Panc1 (cell line): ENCODE results near the gene ATP6V0A4. TPM values are rescaled to one million over a fixed set of nuclear protein-coding genes. Genes with fewer than 3 reads are reported as not detected.

ENCODE experiments used
- ATAC-seq: fragments of 200-7000 bp; cut with Tn5 transposase; 2 replicates; pipeline ENCODE4 v1.9.1; 2020; ENCODE audit warnings: mild to moderate bottlenecking, moderate library complexity
- BruUV-seq: library from RNA; stranded (reverse); fragments of 400-500 nt; replicated peaks from 2 replicates; lab custom pipeline; 2021; lab: Mats Ljungman, UMichigan
- CTCF ChIA-PET: fragments of 300-600 bp; sonication (Branson Sonifier 250); formaldehyde crosslinking; loops from one replicate; lab custom pipeline; 2022; ENCODE audit warnings: antibody characterized with exemption; lab: Charles Lee
- POLR2A ChIA-PET: fragments of 300-600 bp; sonication (Branson Sonifier 250); formaldehyde crosslinking; loops from one replicate; lab custom pipeline; 2022; ENCODE audit warnings: antibody characterized with exemption; lab: Charles Lee
- DNase-seq: peaks from one replicate; pipeline ENCODE4 v3.0.0-alpha.2; 2010; ENCODE audit warnings: low read depth, low spot score
- H3K27ac ChIP-seq: 2 replicates; pipeline ENCODE4 v1.5.1; 2011; ENCODE audit warnings: mild to moderate bottlenecking, low read length, inconsistent platforms
- H3K27me3 ChIP-seq: fragments of 200-500 bp; sonication (Bioruptor generic); 2 replicates; pipeline ENCODE4 v1.6.0; 2014; ENCODE audit warnings: low read length, inconsistent platforms; ENCODE audit not compliant: control insufficient read depth, insufficient read depth
- H3K36me3 ChIP-seq: fragments of 200-500 bp; sonication (Bioruptor generic); 2 replicates; pipeline ENCODE4 v1.5.1; 2014; ENCODE audit warnings: inconsistent platforms, mild to moderate bottlenecking, low read length, moderate library complexity; ENCODE audit not compliant: control insufficient read depth, insufficient read depth
- H3K4me1 ChIP-seq: 2 replicates; pipeline ENCODE4 v1.5.1; 2011; ENCODE audit warnings: inconsistent platforms, mild to moderate bottlenecking, low read length, moderate library complexity; ENCODE audit not compliant: control insufficient read depth, insufficient read depth
- H3K4me3 ChIP-seq, 2 experiments: 2 replicates each; pipeline ENCODE4 v1.5.1; 2011 to 2012; ENCODE audit warnings: low read depth in 2 of 2, low read length in 2 of 2, mild to moderate bottlenecking in 2 of 2, inconsistent platforms in 1 of 2, moderate library complexity in 1 of 2
- H3K9me3 ChIP-seq: fragments of 200-500 bp; sonication (Bioruptor generic); 2 replicates; pipeline ENCODE4 v1.5.1; 2014; ENCODE audit warnings: low read depth, mild to moderate bottlenecking, inconsistent platforms, low read length, moderate library complexity; ENCODE audit not compliant: control insufficient read depth, insufficient read depth
- CTCF ChIP-seq: fragments of 450-650 bp; IDR thresholded peaks from 2 replicates; pipeline ENCODE4 v1.5.1; 2017; ENCODE audit warnings: mild to moderate bottlenecking
- POLR2AphosphoS5 ChIP-seq: IDR thresholded peaks from 2 replicates; pipeline ENCODE4 v1.6.1; 2012; ENCODE audit warnings: mild to moderate bottlenecking, low read depth, low read length, moderate library complexity
- REST ChIP-seq, 2 experiments: IDR thresholded peaks; 2 replicates each; pipeline ENCODE4 v1.6.1; 2011 to 2012; ENCODE audit warnings: low read depth in 2 of 2, control low read depth in 1 of 2, low read length in 1 of 2, mild to moderate bottlenecking in 1 of 2, moderate library complexity in 1 of 2; ENCODE audit not compliant: insufficient read depth in 1 of 2
- SIN3A ChIP-seq: IDR thresholded peaks from 2 replicates; pipeline ENCODE4 v1.6.1; 2012; ENCODE audit warnings: low read depth, mild to moderate bottlenecking, low read length, moderate library complexity, borderline replicate concordance; ENCODE audit not compliant: insufficient read depth
- TCF7L2 ChIP-seq: IDR thresholded peaks from 2 replicates; pipeline ENCODE4 v1.6.1; 2011; ENCODE audit warnings: mild to moderate bottlenecking, low read depth, low read length, inconsistent platforms
- in situ Hi-C: cut with HindIII; loops from 2 replicates; pipeline ENCODE4 v1.10.0; 2016; ENCODE audit warnings: low sequenced_read_pairs, low pct_unique_long_range_greater_than_20kb
- intact Hi-C: fragments of 100-400 bp; cut with micrococcal nuclease; formaldehyde crosslinking; loops from one replicate; pipeline ENCODE4 v1.10.0; 2022; ENCODE audit not compliant: unreplicated experiment
- total RNA-seq: library from RNA; stranded (reverse); gene quantifications from one replicate; pipeline ENCODE4 v1.2.1, GENCODE V29; 2021; ENCODE audit not compliant: unreplicated experiment

The ATP6V0A4 gene
- total RNA-seq, 1 experiment from 2014 or later: 0.15 TPM

DNA sequence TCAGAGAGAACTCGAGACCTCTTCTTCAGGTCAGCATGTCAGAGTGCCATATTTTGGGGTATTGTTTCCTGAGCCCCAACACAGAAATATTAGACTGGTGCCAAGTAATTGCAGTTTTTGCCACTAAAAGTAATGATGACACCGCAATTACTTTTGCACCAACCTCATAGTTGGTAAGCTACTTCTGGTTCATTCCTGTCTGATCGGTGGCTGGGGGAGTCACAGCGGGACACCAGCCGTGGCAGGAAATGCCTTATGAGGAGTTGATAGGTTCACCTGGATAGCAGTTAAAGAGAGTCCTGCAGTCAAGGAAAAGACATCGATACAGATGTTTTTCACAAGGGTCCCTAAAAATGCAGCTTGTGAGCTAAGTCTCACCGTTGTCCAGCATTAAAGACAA, 23.9 kb upstream of the ATP6V0A4 start:
- no TSS peak for BruUV-seq
- ATAC-seq (no peak), DNase-seq (no peak)
- no peaks in the 10 kb centered on the region for H3K36me3 ChIP-seq
- H3K9me3 ChIP-seq: no peaks in the 10 kb centered on the region
- in situ Hi-C loops: no loop called here
- no peaks in the 10 kb centered on the region for H3K4me1 ChIP-seq
- H3K27ac ChIP-seq: no peak overlapping the region
- ChIA-PET POLR2A (no interaction called here), CTCF (no interaction called here)
- intact Hi-C loops: no loop called here
- TF ChIP-seq CTCF (no peak), POLR2AphosphoS5 (no peak), TCF7L2 (no peak), REST (IDR thresholded peaks at IDR 0.05; ENCODE audit: insufficient read depth in 1 of 2, low read depth in 2 of 2, low read length in 1 of 2) (no peak), SIN3A (no peak)
- H3K27me3 ChIP-seq: no peaks in the 10 kb centered on the region
- no peak overlapping the region for H3K4me3 ChIP-seq

GRCh38 chr7:138819625-138820024, 21.6 kb upstream of the ATP6V0A4 start:
- no peak for DNase-seq
- H3K4me1 ChIP-seq: no peaks in the 10 kb centered on the region
- ChIA-PET CTCF (no interaction called here), POLR2A (no interaction called here)
- in situ Hi-C loops: no loop called here
- H3K9me3 ChIP-seq: no peaks in the 10 kb centered on the region
- no peaks in the 10 kb centered on the region for H3K36me3 ChIP-seq
- no peak overlapping the region for H3K27ac ChIP-seq
- no peak overlapping the region for H3K4me3 ChIP-seq
- ATAC-seq: no peak
- no TSS peak for BruUV-seq
- no peak for TF ChIP-seq POLR2AphosphoS5
- no peak for TF ChIP-seq TCF7L2
- TF ChIP-seq CTCF: no peak
- peaks cover 2% of the 10 kb centered on the region; the same call in 1 of the 2 replicates for H3K27me3 ChIP-seq
- intact Hi-C loops: no loop called here
